ENCODE data around the gene TRPM1. TPM values are rescaled to one million over a fixed set of nuclear protein-coding genes. Genes with fewer than 3 reads are reported as not detected.

Gene TRPM1
- total RNA-seq, 2 donors from 2014 or later = not detected

DNA sequence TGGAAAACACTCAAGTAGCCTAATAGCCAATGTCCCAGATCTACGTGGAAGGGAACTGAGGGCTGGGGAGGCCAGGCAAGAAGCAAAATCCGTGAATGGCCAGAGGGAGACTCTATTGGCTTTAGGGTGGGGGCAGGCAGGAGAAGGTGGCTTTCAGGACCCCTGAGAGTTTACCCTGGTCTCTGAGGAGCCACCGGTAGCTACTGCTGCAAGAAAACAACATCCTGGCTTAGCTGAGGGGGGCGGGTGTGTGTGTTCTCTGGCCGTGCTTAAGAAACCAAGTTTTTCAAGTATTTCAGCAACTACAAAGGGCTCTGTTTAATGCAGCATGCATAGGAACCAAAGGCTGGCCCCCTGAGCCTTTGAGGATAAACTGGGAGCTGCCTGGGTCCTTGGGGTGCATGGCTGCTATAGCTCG, 47.6 kb upstream of the TRPM1 start:
- WGBS, 2 experiments (ENCODE audit: insufficient coverage in 1 of 2, insufficient read length in 1 of 2) = 79 to 83% methylated on average over 2 to 6 of the region's 6 CpGs
- Histone ChIP-seq H3K4me1 (ENCODE audit: control insufficient read depth, insufficient read depth, low read length) (peaks cover 2% of the 10 kb centered on the region), H3K27ac (ENCODE audit: low read depth, low read length) (peak overlapping the region; percentile 91), H3K9me3 (ENCODE audit: control insufficient read depth, low read length) (peaks cover 30% of the 10 kb centered on the region), H3K36me3 (ENCODE audit: control insufficient read depth, insufficient read depth, low read length) (no peaks in the 10 kb centered on the region), H3K9ac (ENCODE audit: extremely low read depth, low read length, poor library complexity, severe bottlenecking) (no peak overlapping the region), H3K4me3 (ENCODE audit: low read length) (no peak overlapping the region), H3K27me3 (ENCODE audit: control insufficient read depth, insufficient read depth, low read length, poor library complexity, severe bottlenecking) (no peaks in the 10 kb centered on the region)
- DNase-seq = peak; percentile 56
- Mint-ChIP-seq H3K4me1 (peaks cover 31% of the 10 kb centered on the region), H3K27ac (no peak overlapping the region), H3K27me3 (ENCODE audit: insufficient read depth) (no peaks in the 10 kb centered on the region), H3K4me3 (no peak overlapping the region), H3K36me3 (ENCODE audit: low read depth) (no peaks in the 10 kb centered on the region), H3K9me3 (peaks cover 20% of the 10 kb centered on the region)
- TF ChIP-seq, protein P1, sequence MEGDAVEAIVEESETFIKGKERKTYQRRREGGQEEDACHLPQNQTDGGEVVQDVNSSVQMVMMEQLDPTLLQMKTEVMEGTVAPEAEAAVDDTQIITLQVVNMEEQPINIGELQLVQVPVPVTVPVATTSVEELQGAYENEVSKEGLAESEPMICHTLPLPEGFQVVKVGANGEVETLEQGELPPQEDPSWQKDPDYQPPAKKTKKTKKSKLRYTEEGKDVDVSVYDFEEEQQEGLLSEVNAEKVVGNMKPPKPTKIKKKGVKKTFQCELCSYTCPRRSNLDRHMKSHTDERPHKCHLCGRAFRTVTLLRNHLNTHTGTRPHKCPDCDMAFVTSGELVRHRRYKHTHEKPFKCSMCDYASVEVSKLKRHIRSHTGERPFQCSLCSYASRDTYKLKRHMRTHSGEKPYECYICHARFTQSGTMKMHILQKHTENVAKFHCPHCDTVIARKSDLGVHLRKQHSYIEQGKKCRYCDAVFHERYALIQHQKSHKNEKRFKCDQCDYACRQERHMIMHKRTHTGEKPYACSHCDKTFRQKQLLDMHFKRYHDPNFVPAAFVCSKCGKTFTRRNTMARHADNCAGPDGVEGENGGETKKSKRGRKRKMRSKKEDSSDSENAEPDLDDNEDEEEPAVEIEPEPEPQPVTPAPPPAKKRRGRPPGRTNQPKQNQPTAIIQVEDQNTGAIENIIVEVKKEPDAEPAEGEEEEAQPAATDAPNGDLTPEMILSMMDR (conservative IDR thresholded peaks at IDR 0.05) = no peak

DNA sequence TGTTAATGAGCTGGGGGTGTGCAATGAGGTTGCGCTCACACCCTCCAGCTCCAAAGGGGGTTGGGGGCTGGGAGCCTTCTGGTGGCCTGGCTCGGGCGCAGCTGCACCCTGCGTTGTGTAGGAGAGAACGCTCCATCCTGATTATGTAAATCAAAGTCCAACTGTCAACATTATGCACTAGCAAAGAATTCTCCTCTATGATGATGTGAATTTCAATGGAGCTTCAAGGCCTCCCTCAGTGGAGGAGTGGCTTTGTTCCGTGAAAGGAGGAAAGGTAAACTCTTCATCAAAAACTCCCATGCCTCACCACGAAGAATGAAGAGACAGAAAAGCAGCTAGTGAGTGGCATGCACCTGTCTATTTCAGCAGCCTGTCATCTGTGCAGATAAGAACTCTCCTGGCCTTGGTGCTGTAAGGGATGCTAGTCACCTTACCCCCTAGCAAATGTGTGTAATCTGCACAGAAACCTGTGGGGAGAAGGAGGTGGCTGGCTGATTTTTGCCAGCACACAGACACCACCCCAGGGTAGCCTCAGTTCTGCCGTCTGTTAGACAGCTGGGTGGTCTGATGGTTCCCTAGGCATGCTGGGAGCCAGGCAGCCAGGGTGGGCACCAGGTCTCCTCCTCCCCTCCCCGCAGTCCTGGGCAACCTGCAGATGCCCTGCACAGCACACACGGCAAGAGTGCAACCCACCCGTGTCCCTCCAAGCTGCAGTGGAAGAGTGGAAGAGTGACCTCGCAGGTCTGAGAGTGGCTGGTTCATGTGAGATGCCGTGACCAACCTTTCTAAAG, 47.0 kb upstream of the TRPM1 start:
- peaks cover 23% of the 10 kb centered on the region for H3K9me3 ChIP-seq (ENCODE audit: control insufficient read depth, low read length)
- 64 to 67% methylated on average over 5 to 13 of the region's 13 CpGs for WGBS, 2 experiments (ENCODE audit: insufficient coverage in 1 of 2, insufficient read length in 1 of 2)
- DNase-seq = peak; percentile 66

DNA sequence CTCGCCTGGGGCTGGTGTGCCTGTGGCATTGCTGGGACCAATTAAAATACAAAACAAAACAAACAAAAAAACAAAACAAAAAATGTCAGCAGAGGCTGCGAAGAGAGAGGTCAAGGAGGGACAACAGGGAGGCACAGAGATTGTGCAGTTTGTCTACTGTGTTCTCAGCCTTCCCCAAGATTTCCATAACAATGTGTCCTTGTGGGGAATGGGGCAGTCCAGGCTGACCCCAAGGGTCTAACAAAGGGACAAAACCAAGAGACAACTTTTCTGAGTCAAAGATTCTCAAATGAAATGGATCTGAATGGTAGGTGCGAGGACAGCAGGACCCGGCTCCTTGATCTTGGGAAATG, 46.4 kb upstream of the TRPM1 start:
- H3K27ac ChIP-seq (ENCODE audit: low read depth, low read length) = peak overlapping the region; percentile 91
- H3K36me3 ChIP-seq (ENCODE audit: control insufficient read depth, insufficient read depth, low read length) = no peaks in the 10 kb centered on the region
- Mint-ChIP-seq H3K9me3 (peaks cover 8% of the 10 kb centered on the region), H3K36me3 (ENCODE audit: low read depth) (no peaks in the 10 kb centered on the region), H3K4me3 (no peak overlapping the region), H3K27me3 (ENCODE audit: insufficient read depth) (no peaks in the 10 kb centered on the region), H3K27ac (no peak overlapping the region), H3K4me1 (peaks cover 31% of the 10 kb centered on the region)
- 38 to 69% methylated on average over 1 to 4 of the region's 4 CpGs for WGBS, 2 experiments (ENCODE audit: insufficient coverage in 1 of 2, insufficient read length in 1 of 2)
- H3K9ac ChIP-seq (ENCODE audit: extremely low read depth, low read length, poor library complexity, severe bottlenecking) = no peak overlapping the region
- DNase-seq = no peak
- H3K4me3 ChIP-seq (ENCODE audit: low read length) = no peak overlapping the region
- H3K27me3 ChIP-seq (ENCODE audit: control insufficient read depth, insufficient read depth, low read length, poor library complexity, severe bottlenecking) = no peaks in the 10 kb centered on the region
- TF ChIP-seq, protein P1 (conservative IDR thresholded peaks at IDR 0.05) = no peak
- no peaks in the 10 kb centered on the region for H3K4me1 ChIP-seq (ENCODE audit: control insufficient read depth, insufficient read depth, low read length)
- peaks cover 18% of the 10 kb centered on the region for H3K9me3 ChIP-seq (ENCODE audit: control insufficient read depth, low read length)

More for the DNA sequence above, 47.0 kb upstream of the TRPM1 start:
- Mint-ChIP-seq H3K9me3 (peaks cover 14% of the 10 kb centered on the region), H3K4me1 (peaks cover 31% of the 10 kb centered on the region), H3K27me3 (ENCODE audit: insufficient read depth) (no peaks in the 10 kb centered on the region), H3K27ac (no peak overlapping the region), H3K4me3 (no peak overlapping the region), H3K36me3 (ENCODE audit: low read depth) (no peaks in the 10 kb centered on the region)
- Histone ChIP-seq H3K9ac (ENCODE audit: extremely low read depth, low read length, poor library complexity, severe bottlenecking) (no peak overlapping the region), H3K4me3 (ENCODE audit: low read length) (no peak overlapping the region), H3K27ac (ENCODE audit: low read depth, low read length) (peak overlapping the region; percentile 91), H3K4me1 (ENCODE audit: control insufficient read depth, insufficient read depth, low read length) (no peaks in the 10 kb centered on the region), H3K27me3 (ENCODE audit: control insufficient read depth, insufficient read depth, low read length, poor library complexity, severe bottlenecking) (no peaks in the 10 kb centered on the region), H3K36me3 (ENCODE audit: control insufficient read depth, insufficient read depth, low read length) (no peaks in the 10 kb centered on the region)
- TF ChIP-seq, protein P1 (conservative IDR thresholded peaks at IDR 0.05) = no peak

All from endodermal cell (in vitro differentiated cells).